LHCN-M2 (cell line): Measurements from ENCODE around the gene HDAC6. TPM values are rescaled to one million over a fixed set of nuclear protein-coding genes. Genes with fewer than 3 reads are reported as not detected.
"Not testable (repeated sequence)": the region's sequence is repeated elsewhere in the genome, so short reads cannot be mapped to it uniquely, and the experiment has no call there.

ENCODE experiments used
- DNase-seq: peaks from one replicate; pipeline ENCODE4 v3.0.0-alpha.2; 2012; ENCODE audit warnings: low read depth
- total RNA-seq: library from RNA; depleted of rRNA; stranded (reverse); fragments of >200 nt; gene quantifications from 2 replicates; pipeline ENCODE4 v1.2.3, GENCODE V29; 2014

Gene HDAC6
- total RNA-seq, 1 experiment from 2014 or later = 49.1 TPM

DNA sequence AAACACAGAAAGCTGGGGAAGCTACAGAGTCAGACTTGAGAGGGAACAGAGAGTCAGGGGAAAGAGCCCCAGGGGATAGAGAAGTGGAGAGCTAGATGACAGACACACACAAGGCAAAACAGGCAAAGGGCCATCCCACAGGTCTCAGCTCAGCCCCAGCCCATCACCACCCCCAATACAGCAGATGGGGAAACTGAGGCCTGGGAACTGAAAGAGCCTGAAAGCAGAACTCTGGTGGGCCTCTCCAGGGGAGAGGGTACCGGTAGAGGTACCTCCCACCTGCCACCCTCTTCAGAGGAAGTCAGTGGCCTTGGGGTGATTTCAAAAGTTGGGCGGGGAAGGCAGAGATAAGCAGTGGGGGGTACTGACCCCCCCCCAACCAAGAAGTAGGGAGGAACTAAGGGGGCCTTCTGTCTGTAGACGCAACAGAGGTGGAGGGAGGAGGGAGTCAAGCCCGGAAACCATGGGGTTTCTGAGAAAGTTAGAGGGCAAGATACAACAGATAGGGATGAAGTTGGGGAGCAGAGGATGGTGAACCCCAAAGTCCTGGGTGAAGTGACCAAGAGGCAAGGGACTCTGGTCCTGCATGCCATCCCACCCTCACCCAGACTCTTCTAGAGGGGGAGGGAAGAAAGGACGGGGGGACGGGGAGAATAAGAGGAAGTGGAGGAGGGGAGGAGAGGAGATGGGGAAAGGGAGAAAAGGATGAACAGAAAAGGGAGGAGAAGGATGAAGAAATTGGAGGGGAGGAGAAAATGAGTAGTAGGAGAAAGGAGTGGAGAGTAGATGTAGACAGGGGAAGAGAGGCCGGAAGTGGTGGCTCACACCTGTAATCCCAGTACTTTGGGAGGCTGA, 12.3 kb upstream of the HDAC6 start:
- DNase-seq = no peak

DNA sequence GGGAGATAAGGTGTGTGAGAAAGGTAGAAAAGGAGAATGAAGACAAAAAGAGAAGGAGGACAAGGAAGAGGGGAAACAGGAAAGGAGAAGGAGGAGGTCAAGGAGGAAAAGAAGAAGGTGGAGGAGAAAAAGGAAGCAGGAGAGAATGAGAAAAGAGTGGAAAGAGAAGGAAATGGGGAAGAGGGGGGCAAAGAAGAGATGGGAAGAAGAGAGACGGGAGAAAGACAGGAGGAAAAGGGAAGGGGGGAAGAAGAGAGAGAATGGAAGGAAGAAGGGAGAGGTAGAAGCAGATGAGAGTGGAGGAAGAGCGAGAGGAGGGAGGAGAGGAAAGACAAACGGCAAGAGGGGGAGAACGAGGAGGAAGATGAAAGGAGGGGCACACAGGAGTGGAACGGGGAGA, 11.4 kb upstream of the HDAC6 start:
- DNase-seq = no peak

GRCh38 chrX:48791063-48791820, 10.6 kb upstream of the HDAC6 start:
- DNase-seq = no peak

GRCh38 chrX:48792219-48792618, 9.6 kb upstream of the HDAC6 start:
- DNase-seq = no peak

DNA sequence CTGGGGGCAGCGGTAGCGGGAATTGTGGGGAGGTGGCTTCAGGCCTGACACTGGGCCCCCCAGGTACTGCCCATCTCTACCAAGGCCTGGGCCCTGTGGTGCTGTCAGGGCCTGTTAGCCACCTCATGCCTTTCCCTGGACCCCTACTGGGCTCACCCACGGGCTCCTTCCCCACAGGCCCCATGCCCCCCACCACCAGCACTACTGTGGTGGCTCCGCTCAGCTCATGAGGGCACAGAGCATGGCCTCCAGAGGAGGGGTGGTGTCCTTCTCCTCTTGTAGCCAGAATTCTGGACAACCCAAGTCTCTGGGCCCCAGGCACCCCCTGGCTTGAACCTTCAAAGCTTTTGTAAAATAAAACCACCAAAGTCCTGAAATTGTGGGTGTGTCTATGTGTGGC, 7.9 kb upstream of the HDAC6 start:
- DNase-seq = no peak

DNA sequence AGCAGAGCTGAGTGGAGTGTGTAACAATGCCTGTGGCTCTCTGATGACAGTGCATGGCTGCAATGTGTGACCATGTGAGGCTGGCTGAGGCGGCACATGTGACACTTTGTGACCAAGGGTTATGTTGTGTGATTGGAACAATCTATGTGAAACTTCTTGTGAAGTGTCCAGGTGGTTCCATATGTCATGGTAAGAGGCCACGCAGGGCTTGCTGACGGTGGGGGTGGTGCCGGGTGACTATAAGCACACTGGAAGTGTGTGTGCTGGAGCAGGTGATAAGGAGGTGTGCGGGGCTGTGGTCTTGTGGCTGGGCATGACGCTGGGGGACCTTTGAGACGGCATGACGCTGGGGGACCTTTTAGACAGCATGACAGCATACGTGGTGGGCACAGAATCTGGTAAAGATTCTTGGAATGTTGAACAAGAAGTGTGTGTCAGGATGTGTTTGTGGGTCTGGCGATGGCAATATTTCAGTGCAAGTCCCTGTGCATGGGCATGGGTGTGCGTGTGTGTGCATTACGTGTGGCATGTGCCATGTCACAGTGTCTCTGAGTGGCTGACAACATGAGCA, 7.4 kb upstream of the HDAC6 start:
- DNase-seq = no peak

- peak; percentile 34 for DNase-seq
These were observed 6.9 kb upstream of the HDAC6 start for GRCh38 chrX:48794911-48795515.

- DNase-seq = no peak
These were observed 3.5 kb upstream of the HDAC6 start for GRCh38 chrX:48798318-48798717.

DNA sequence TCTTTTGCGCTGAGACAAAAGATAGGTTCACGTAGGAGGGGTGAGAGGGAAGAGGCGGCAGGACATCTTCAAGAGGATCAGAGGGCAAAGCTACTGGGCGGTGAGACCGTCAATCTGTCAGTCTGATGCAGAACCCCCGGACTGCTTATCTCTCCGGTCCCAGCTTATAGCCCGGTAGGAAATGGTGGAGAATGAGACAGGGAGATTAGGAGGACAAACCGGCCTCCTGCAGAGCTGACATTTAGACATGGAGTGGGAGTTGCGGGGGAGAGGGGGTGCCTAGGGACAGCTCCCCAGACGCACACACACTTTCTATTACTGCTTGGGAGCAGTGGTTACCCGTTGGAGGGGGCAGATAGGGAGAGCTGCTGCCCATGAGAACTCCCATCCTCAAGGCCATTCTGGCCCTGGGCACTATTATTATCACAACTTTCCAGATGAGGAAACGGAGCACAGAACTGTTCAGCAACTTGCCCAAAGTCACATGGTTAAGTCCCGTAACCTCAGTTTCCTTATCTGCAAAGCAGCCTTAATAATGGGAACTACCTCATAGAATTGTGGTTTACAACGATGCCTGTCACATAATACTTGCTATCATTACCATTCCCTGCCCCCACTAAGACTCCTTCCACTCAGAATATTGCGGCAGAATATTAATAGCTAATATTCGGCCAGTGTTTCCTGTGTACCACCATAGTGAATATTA, 1.1 kb upstream of the HDAC6 start:
- no peak for DNase-seq

DNA sequence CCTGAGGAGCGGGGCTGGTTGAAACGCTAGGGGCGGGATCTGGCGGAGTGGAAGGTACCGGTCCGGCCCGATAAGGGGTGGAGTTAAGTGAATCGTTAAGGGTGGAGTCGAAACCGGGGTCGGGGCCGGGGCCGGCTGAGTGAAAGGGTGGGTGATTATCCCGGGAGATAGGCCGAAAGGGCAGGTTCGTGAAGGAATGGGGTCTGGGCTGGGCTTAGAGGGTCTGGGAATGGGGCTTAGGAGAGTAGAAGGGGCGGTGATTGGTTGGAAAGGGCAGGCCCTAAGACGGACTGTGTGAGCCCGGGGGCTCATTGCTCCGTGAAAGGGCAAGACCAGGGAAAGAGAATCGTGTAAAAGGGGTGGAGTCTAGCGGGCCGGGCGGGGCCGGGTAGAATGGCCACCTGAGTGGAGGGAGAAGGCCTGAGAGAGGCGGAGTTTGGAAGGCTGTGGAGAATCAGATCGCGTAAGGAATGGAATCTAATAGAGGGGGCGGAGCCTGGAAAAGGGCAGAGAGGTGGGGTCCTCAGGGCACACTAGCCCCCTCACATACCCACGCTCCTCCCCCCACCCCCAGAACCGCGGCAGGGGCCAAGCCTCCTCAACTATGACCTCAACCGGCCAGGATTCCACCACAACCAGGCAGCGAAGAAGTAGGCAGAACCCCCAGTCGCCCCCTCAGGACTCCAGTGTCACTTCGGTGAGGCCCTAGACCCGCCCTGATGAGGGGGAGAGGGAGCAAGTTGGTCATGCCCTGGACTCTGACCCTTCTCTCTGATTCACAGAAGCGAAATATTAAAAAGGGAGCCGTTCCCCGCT, 430 bp downstream of the HDAC6 start:
- DNase-seq = peak; percentile 77

DNA sequence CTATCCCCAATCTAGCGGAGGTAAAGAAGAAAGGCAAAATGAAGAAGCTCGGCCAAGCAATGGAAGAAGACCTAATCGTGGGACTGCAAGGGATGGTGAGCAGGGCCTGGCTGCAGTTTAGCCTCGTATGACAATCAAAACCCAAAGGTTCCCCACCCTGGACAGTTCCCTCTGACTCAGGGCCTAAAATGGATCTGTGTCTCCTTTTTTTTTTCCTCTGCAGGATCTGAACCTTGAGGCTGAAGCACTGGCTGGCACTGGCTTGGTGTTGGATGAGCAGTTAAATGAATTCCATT, 986 bp downstream of the HDAC6 start:
- no peak for DNase-seq

- DNase-seq = no peak
These were observed 4.2 kb downstream of the HDAC6 start for GRCh38 chrX:48806081-48806480.

- no peak for DNase-seq
These were observed 11.8 kb downstream of the HDAC6 start for GRCh38 chrX:48813644-48814043.

DNA sequence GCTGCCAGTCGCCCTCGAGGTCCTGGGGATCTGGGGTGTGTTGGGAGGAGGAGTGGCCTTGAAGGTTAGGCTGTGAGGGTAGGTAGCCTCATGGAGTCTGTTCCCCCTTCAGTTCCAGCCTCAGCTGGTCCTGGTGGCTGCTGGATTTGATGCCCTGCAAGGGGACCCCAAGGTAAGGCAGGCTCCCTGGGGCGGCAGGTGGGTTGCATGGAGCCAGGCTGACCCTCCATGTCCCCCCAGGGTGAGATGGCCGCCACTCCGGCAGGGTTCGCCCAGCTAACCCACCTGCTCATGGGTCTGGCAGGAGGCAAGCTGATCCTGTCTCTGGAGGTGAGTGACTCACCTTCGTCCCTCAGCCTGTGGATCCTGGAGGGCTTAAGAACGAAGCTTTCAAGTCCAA, 12.9 kb downstream of the HDAC6 start:
- no peak for DNase-seq

DNA sequence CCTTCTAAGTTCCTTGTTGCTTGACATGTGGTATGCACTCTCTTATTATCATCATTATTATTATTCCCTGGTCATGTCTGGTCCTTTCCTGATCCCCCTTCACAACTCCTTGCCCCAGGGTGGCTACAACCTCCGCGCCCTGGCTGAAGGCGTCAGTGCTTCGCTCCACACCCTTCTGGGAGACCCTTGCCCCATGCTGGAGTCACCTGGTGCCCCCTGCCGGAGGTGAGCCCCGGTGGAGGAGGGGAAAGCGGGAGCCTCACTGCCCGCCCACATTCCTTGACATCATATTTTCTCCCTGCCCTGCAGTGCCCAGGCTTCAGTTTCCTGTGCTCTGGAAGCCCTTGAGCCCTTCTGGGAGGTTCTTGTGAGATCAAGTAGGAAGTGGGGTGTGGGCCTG, 13.4 kb downstream of the HDAC6 start:
- no peak for DNase-seq

GRCh38 chrX:48816014-48816810, 14.3 kb downstream of the HDAC6 start:
- DNase-seq = no peak

GRCh38 chrX:48818098-48818497, 16.2 kb downstream of the HDAC6 start:
- DNase-seq = no peak

DNA sequence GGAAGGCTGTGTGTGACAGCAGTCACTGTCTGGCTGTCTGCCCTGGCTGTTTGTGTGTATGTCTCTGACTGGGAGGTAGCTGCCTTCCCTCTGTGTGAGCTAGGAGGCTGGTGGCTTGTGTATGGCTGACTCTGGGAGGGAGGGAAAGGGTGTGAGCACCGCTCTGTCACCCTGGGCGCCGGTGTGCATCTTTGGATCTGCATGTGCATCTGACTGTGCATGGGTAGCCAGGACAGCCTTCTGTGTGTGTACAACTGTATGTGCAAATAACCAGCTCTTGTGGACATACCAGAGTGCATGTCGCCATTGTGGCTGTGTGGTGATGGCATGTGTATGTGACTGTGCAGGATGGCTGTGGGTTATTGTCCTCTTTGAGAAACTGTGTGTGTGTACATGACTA, 17.0 kb downstream of the HDAC6 start:
- no peak for DNase-seq

GRCh38 chrX:48819394-48819793, 17.5 kb downstream of the HDAC6 start:
- DNase-seq = not testable (repeated sequence)

DNA sequence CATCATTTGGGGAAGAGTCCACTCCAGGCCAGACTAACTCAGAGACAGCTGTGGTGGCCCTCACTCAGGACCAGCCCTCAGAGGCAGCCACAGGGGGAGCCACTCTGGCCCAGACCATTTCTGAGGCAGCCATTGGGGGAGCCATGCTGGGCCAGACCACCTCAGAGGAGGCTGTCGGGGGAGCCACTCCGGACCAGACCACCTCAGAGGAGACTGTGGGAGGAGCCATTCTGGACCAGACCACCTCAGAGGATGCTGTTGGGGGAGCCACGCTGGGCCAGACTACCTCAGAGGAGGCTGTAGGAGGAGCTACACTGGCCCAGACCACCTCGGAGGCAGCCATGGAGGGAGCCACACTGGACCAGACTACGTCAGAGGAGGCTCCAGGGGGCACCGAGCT, 21.2 kb downstream of the HDAC6 start:
- DNase-seq = no peak
